Naive B cell (primary cell): ENCODE data around the gene PXT1. TPM values are rescaled to one million over a fixed set of nuclear protein-coding genes. Genes with fewer than 3 reads are reported as not detected.
A peak's percentile ranks its signal among the peaks of the same experiment; 100 is the strongest.
"Not testable (repeated sequence)": the region's sequence is repeated elsewhere in the genome, so short reads cannot be mapped to it uniquely, and the experiment has no call there.

ENCODE experiments used
- ATAC-seq, 2 donors: fragments of 150-1000 bp; cut with Tn5 transposase; 2 replicates each; pipeline ENCODE4 v1.10.0; 2021; ENCODE audit warnings: low read depth in 2 of 2, mild to moderate bottlenecking in 2 of 2, moderate library complexity in 2 of 2
- DNase-seq: peaks from one replicate; pipeline ENCODE4 v3.0.0; 2022
- H3K27ac Mint-ChIP-seq, 6 donors: one replicate each; pipeline ENCODE4 v1.8.0; 2020 to 2022; ENCODE audit warnings: mild to moderate bottlenecking in 6 of 6, mixed read lengths in 6 of 6, moderate library complexity in 5 of 6, inconsistent platforms in 2 of 6
- H3K27me3 Mint-ChIP-seq, 3 donors: one replicate each; pipeline ENCODE4 v1.8.0; 2021 to 2022; ENCODE audit warnings: mixed read lengths in 3 of 3, mild to moderate bottlenecking in 1 of 3
- H3K36me3 Mint-ChIP-seq, 2 donors: one replicate each; pipeline ENCODE4 v1.8.0; 2020 to 2022; ENCODE audit warnings: mixed read lengths in 2 of 2, inconsistent platforms in 1 of 2, mild to moderate bottlenecking in 1 of 2
- H3K4me1 Mint-ChIP-seq, 3 donors: one replicate each; pipeline ENCODE4 v1.8.0; 2020 to 2022; ENCODE audit warnings: mixed read lengths in 3 of 3, inconsistent platforms in 1 of 3, mild to moderate bottlenecking in 1 of 3, moderate library complexity in 1 of 3
- H3K4me3 Mint-ChIP-seq, 8 donors: one replicate each; pipeline ENCODE4 v1.8.0; 2020 to 2022; ENCODE audit warnings: mild to moderate bottlenecking in 8 of 8, mixed read lengths in 8 of 8, moderate library complexity in 8 of 8, inconsistent platforms in 2 of 8
- H3K9me3 Mint-ChIP-seq, 7 donors: one replicate each; pipeline ENCODE4 v1.8.0; 2020 to 2022; ENCODE audit warnings: mixed read lengths in 7 of 7, mild to moderate bottlenecking in 5 of 7, inconsistent platforms in 2 of 7, moderate library complexity in 1 of 7
- polyA plus RNA-seq, 6 donors: library from polyadenylated mRNA; unstranded; fragments of 300-500 nt; fragmentation: Illumina TruSeq; gene quantifications; one replicate each; pipeline ENCODE4 v1.2.3, GENCODE V29; 2021; ENCODE audit warnings: low read depth in 6 of 6

The PXT1 gene
- polyA plus RNA-seq, 6 donors from 2014 or later = not detected

DNA sequence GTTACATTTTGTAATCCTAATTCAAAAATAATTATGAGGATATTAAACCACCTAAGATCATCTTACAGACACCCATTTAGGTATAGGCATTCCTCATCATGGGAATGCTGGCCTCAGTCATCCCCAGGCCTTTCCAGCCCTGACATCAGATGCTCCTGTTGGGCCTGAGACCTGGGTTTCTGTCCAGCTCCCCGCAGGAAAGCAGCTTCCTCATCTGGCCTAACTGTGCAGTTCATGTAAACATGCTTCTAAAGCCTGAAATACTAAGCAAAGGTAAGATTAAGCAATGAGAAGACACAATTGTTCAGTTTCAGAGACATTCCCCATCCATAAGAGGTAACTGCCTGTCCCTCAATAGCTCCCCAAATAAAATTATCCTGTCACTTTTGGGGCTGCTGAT is 74.2 kb downstream of the PXT1 start:
- Mint-ChIP-seq H3K27me3 (peaks cover 0 to 17% (median 15%) of the 10 kb centered on the region in 3 donors), H3K4me3 (peak overlapping the region in 1 of 8 donors; percentile 66), H3K27ac (peak overlapping the region in 1 of 6 donors; percentile 43), H3K9me3 (no peaks in the 10 kb centered on the region), H3K36me3 (no peaks in the 10 kb centered on the region), H3K4me1 (peaks cover 11 to 12% (median 11%) of the 10 kb centered on the region in 3 donors)
- DNase-seq = no peak
- ATAC-seq = no peak

DNA sequence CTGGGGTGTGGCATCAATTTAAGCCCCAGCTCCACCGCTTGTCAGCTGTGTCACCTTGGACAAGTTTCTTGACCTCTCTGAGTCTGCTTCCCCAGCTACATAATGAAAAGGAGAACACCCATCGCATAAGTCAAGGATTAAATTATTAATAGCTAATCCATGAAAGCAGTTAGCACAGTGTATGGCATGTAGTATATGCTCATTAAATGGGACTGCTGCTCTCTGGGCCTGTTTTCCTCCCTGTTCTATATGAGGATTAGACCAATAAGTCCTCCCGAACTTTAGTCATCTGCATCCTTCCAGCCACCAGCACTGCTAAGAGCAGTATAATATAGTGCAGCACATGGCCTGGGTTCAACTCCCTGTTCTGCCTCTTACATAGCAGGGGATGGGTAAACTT is 74.9 kb downstream of the PXT1 start:
- Mint-ChIP-seq H3K9me3 (no peaks in the 10 kb centered on the region), H3K4me3 (no peak overlapping the region), H3K4me1 (peaks cover 11 to 12% (median 11%) of the 10 kb centered on the region in 3 donors), H3K27ac (no peak overlapping the region), H3K27me3 (peaks cover 0 to 12% (median 11%) of the 10 kb centered on the region in 3 donors), H3K36me3 (no peaks in the 10 kb centered on the region)
- DNase-seq (no peak), ATAC-seq (no peak)

DNA sequence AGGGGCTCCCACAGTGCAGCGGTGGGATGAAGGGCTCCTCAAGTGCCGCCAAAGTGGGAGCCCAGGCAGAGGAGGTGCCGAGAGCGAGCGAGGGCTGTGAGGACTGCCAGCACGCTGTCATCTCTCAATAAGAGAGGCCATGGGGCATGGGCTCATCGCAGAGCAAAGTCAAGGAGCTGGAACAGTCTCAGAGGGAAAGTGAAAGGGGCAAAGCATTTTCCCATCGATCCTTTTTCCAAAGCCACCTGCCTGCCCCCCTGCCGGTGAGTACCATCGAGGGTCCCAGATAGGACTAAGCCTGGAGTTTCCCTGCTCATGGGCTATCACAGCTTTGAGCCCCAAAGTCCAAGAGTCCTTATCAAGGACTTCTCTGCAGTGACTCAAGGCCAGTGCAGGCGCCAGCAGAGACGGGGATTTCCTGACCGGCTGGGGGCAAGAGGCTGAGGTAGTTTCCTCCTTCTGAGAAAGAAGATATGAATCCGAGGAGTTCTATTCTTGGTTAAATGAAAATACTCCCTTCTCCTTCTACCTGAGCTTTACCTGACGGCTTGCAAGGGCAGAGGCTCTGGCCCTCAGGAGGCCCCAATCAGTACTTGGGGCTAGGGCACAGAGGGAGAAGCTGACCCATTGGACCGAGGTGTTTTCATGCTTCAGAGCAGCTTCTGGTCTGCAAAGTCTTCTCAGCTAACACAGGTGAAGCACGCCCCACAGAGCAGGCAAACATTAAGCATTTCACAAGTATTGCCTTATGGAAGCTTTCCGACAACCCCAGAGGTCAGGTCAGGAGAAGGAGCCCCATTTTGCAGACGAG is 77.8 kb downstream of the PXT1 start:
- Mint-ChIP-seq H3K27ac (peak overlapping the region in 5 of 6 donors; percentile 68 to 86 (median 76)), H3K4me3 (peak overlapping the region in 4 of 8 donors; percentile 35 to 56 (median 50)), H3K4me1 (peaks cover 11 to 23% (median 12%) of the 10 kb centered on the region in 3 donors), H3K27me3 (no peaks in the 10 kb centered on the region), H3K36me3 (no peaks in the 10 kb centered on the region), H3K9me3 (no peaks in the 10 kb centered on the region)
- DNase-seq = peak; percentile 9
- peak; percentile 72 to 80 for ATAC-seq

DNA sequence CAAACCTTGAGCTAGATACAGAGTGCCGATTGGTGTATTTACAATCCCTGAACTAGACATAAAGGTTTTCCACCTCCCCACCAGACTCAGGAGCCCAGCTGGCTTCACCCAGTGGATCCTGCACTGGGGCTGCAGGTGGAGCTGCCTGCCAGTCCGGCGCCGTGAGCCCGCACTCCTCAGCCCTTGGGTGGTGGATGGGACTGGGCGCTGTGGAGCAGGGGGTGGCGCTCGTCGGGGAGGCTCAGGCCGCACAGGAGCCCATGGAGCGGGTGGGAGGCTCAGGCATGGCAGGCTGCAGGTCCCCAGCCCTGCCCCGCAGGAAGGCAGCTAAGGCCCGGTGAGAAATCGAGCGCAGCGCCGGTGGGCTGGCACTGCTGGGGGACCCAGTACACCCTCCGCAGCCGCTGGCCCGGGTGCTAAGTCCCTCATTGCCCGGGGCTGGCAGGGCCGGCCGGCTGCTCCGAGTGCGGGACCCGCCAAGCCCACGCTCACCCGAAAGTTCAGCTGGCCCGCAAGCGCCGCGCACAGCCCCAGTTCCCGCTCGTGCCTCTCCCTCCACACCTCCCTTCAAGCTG is 78.5 kb downstream of the PXT1 start:
- H3K4me3 Mint-ChIP-seq, H3K27me3 Mint-ChIP-seq, H3K9me3 Mint-ChIP-seq, ATAC-seq, H3K27ac Mint-ChIP-seq, DNase-seq, H3K36me3 Mint-ChIP-seq: not testable (repeated sequence)
- H3K4me1 Mint-ChIP-seq = peaks cover 11 to 23% (median 12%) of the 10 kb centered on the region in 3 donors

DNA sequence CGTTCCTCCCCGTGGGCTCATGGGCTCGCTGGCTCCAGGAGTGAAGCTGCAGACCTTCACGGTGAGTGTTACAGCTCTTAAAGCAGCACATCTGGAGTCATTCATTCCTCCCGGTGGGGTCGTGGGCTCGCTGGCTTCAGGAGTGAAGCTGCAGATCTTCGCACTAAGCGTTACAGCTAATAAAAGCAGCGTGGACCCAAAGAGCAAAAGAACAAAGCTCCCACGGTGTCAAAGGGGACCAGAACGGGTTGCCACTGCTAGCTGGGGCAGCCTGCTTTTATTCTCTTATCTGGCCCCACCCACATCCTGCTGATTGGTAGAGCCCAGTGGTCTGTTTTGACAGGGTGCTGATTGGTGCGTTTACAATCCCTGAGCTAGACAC is 79.3 kb downstream of the PXT1 start:
- H3K4me3 Mint-ChIP-seq, H3K36me3 Mint-ChIP-seq, ATAC-seq, H3K27ac Mint-ChIP-seq, H3K9me3 Mint-ChIP-seq, H3K27me3 Mint-ChIP-seq, DNase-seq: not testable (repeated sequence)
- peaks cover 14 to 23% (median 17%) of the 10 kb centered on the region in 3 donors for H3K4me1 Mint-ChIP-seq

DNA sequence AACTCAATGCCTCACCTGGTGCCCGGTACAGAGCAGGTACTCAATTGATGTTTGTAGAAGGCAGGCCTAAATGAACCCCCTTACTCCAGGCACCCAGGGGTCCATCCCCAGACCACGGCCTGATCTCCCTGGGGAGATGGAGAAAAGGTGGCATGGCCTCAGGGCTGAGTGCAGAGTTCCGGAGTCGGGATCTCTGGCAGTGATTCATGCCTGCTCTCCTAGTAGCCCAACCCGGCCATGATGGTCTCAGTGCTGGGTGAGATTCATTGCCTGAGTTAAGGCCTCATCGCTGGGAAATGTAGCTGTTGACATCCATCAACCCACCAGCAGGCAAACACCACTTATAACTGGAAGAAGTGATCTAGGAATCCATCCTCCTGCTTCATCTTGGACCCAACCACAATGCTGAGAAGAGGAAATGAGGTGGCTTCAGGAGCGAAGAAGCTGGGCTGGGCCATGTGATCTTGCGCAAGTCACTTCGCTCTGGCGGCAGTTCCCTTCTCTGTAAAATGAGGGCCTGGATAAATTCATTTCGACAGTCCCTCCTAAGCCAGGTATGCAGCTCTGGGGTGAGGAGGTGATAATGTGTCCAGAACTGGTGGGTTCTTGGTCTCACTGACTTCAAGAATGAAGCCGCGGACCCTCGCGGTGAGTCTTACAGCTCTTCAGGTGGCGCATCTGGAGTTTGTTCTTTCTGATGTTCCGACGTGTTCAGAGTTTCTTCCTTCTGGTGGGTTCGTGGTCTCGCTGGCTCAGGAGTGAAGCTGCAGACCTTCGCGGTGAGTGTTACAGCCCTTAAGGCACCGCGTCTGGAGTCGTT is 79.9 kb downstream of the PXT1 start:
- Mint-ChIP-seq H3K4me3 (no peak overlapping the region), H3K36me3 (no peaks in the 10 kb centered on the region)

DNA sequence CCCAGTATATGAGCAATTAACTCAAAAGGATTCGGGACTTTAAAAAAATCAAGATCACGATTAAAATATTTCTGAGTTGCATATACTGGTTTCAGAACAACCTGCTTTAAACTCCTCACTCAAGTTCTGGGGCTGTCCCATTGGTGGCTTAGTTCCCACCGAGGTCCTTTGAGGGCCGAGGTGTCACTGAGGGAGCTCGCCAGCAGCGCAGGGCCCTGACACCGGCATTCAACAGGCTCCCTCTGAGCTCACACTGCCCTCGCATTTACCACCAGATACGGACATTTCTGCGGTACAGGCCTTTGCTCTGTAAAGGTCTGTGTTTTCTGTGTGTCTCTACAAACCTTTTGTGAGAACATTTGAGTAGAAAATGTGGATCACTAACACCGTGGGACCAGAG is 81.6 kb downstream of the PXT1 start:
- H3K36me3 Mint-ChIP-seq = no peaks in the 10 kb centered on the region
- ATAC-seq = no peak
- no peak overlapping the region for H3K4me3 Mint-ChIP-seq
- H3K9me3 Mint-ChIP-seq = no peaks in the 10 kb centered on the region
- H3K27me3 Mint-ChIP-seq = peaks cover 0 to 11% (median 0%) of the 10 kb centered on the region in 3 donors
- no peak for DNase-seq
- peaks cover 10 to 23% (median 18%) of the 10 kb centered on the region in 3 donors for H3K4me1 Mint-ChIP-seq
- peak overlapping the region in 1 of 6 donors; percentile 88 for H3K27ac Mint-ChIP-seq

More for the DNA sequence above, 79.9 kb downstream of the PXT1 start:
- Mint-ChIP-seq H3K9me3 (no peaks in the 10 kb centered on the region), H3K4me1 (peaks cover 14 to 23% (median 23%) of the 10 kb centered on the region in 3 donors), H3K27me3 (no peaks in the 10 kb centered on the region), H3K27ac (no peak overlapping the region)
- no peak for ATAC-seq
- no peak for DNase-seq

DNA sequence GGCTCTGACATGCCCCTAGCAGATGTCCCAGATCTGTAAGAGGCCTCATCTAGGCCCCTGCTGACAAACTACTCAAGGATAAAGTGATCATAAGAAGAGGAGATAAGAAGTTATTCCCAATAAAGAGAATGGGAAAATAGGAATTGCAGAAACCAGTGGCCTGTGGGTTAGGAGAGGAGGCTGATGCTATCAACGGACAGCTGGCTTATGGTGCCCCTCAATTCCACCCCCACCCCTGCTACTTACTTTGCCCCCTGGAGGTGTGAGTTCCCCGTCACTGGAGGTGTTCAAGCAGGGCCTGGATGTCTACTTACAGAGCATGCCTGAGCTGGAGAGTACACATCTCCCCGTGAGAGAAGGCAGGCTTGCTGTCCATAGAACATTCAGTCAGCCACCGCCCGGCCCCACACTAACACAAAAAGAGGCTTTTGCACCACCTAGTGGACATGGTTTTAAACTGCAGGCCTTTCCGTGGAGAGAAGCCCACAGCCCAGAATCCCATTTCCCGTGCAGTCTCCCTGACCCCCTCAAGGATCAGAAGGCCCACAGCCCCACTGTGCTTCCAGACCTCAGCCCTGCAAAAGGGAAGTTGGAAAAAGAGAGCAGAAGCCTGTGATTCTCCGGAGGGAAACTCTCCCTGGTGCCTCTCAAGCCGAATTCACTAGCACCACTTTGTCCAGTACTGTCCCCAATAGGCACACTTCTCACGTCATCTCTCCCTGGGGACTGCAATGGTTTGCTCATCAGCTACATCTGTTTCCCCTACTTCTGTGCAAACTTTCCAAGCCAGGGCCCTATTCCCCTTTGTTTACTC is 82.2 kb downstream of the PXT1 start:
- ATAC-seq = peak; percentile 69 to 81
- H3K9me3 Mint-ChIP-seq = no peaks in the 10 kb centered on the region

DNA sequence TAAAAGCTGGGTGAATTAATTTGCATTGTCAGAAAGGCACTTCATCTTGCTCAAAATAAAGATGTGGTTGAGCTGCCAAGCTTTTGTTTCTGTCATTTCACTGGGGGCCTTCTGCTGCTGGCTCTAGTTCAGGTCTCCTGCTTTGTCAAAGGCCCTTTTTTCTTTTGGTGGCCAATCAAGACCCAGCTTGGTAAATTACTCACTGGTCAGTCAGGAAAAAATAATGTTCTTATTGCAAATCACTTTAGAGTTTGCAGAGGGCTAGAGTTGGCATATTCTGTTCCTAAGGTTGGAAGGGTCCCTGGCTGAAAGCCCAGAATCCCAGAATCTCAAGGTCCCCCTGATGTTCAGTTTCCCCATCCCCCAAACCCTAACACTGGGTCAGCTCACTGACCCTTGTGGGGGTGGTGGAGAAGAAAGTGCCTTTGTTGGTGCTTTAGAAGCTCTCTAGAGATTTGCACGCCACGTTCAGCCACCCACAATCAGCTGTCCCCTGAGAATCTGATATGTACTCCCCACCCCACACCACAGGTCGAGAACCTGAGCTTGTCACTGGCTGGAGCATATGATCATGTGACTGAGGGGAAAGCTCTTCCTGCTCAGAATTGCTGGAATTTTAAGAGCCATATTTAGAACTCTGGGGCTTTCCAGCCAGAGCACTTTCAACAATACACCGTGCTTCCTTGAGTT is 84.3 kb downstream of the PXT1 start:
- Mint-ChIP-seq H3K4me1 (peaks cover 3 to 12% (median 12%) of the 10 kb centered on the region in 3 donors), H3K9me3 (no peaks in the 10 kb centered on the region), H3K27ac (peak overlapping the region in 2 of 6 donors; percentile 77 to 84), H3K27me3 (peaks cover 0 to 11% (median 0%) of the 10 kb centered on the region in 3 donors), H3K4me3 (no peak overlapping the region), H3K36me3 (no peaks in the 10 kb centered on the region)
- ATAC-seq = no peak
- DNase-seq = no peak

More for the DNA sequence above, 82.2 kb downstream of the PXT1 start:
- no peak overlapping the region for H3K4me3 Mint-ChIP-seq
- DNase-seq = peak; percentile 65
- no peaks in the 10 kb centered on the region for H3K36me3 Mint-ChIP-seq
- H3K27ac Mint-ChIP-seq = peak overlapping the region in 3 of 6 donors; percentile 32 to 88 (median 34)
- peaks cover 10 to 22% (median 18%) of the 10 kb centered on the region in 3 donors for H3K4me1 Mint-ChIP-seq
- H3K27me3 Mint-ChIP-seq = peaks cover 0 to 11% (median 0%) of the 10 kb centered on the region in 3 donors

DNA sequence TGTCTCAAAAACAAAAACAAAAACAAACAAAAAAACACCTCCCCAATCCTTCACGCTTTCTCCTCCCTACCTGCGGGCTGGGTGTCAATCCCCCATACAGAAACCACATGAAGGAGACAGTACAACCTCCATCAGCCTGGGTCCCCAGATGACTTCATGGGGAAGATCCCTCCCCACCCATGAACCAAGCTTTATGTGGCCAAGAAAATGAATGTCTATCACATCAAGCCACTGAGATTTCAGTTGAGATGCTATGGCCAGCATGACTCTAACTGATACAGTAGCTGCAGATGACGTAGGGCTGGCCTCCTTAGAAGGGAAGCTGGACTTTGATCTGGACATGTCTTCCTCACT is 84.8 kb downstream of the PXT1 start:
- Mint-ChIP-seq H3K9me3 (peaks cover 0 to 3% (median 2%) of the 10 kb centered on the region in 7 donors), H3K4me1 (peaks cover 3 to 12% (median 12%) of the 10 kb centered on the region in 3 donors), H3K4me3 (no peak overlapping the region), H3K27ac (peak overlapping the region in 2 of 6 donors; percentile 39 to 56), H3K36me3 (peaks cover 0 to 4% of the 10 kb centered on the region in 2 donors), H3K27me3 (peaks cover 0 to 11% (median 0%) of the 10 kb centered on the region in 3 donors)
- ATAC-seq = no peak
- no peak for DNase-seq

DNA sequence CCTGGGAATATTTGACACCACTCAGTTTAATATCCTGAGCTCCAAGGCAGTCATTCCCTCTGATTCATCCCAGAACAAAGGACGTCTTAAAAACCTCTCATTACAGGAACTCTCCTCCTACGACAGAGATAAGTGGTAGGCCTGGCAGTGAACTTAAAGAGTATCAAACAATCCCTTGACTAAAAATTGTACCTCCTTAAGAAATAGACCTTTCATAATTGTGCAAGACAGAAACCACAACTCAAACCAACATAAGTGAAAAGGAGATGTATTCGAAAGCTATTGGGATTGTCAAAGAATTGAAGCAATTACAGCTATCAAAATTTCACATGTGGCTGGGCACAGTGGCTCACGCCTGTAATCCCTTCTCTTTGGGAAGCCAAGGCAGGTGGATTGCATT is 86.8 kb downstream of the PXT1 start:
- H3K27ac Mint-ChIP-seq = peak overlapping the region in 1 of 6 donors; percentile 6
- H3K4me3 Mint-ChIP-seq = no peak overlapping the region
- DNase-seq = no peak
- ATAC-seq = no peak
- peaks cover 0 to 5% of the 10 kb centered on the region in 2 donors for H3K36me3 Mint-ChIP-seq
- H3K9me3 Mint-ChIP-seq = peaks cover 0 to 6% (median 4%) of the 10 kb centered on the region in 7 donors
- peaks cover 3 to 12% (median 9%) of the 10 kb centered on the region in 3 donors for H3K4me1 Mint-ChIP-seq
- peaks cover 0 to 11% (median 0%) of the 10 kb centered on the region in 3 donors for H3K27me3 Mint-ChIP-seq

DNA sequence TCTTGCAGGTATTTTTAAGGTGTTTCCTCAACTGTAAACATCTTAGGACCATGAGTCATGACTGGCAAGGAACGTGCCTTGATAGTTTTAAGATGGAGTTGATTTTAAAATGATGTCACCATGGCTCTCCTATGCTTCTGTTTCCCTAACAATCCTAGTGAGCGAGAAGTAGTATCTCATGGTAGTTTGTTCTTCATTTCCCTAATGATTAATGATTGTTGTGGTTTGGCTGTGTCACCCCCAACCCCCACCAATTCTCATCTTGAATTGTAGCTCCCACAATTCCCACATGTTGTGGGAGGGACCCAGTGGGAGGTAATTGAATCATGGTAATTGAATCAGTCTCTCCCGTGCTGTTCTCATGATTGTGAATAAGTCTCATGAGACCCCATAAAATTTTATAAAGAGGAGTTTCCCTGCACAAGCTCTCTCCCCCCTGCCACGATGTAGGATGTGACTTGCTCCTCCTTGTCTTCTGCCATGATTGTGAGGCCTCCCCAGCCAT is 89.2 kb downstream of the PXT1 start:
- no peak overlapping the region for H3K4me3 Mint-ChIP-seq
- peaks cover 0 to 6% (median 4%) of the 10 kb centered on the region in 7 donors for H3K9me3 Mint-ChIP-seq
- H3K4me1 Mint-ChIP-seq = peaks cover 0 to 8% (median 0%) of the 10 kb centered on the region in 3 donors
- DNase-seq = no peak
- no peak overlapping the region for H3K27ac Mint-ChIP-seq
- peaks cover 0 to 11% (median 5%) of the 10 kb centered on the region in 3 donors for H3K27me3 Mint-ChIP-seq
- H3K36me3 Mint-ChIP-seq = peaks cover 0 to 5% of the 10 kb centered on the region in 2 donors
- no peak for ATAC-seq
